HCT116 (cell line): Measurements from ENCODE around the gene XRCC3. TPM values are rescaled to one million over a fixed set of nuclear protein-coding genes. Genes with fewer than 3 reads are reported as not detected.
A peak's percentile ranks its signal among the peaks of the same experiment; 100 is the strongest.

Experiments
- ATAC-seq: fragments of 200-7000 bp; cut with Tn5 transposase; 2 replicates; pipeline ENCODE4 v1.9.1; 2020; ENCODE audit warnings: mild to moderate bottlenecking, moderate library complexity
- BruUV-seq: library from RNA; stranded (reverse); fragments of 400-500 nt; replicated peaks from 2 replicates; lab custom pipeline; 2021; lab: Mats Ljungman, UMichigan
- CTCF ChIA-PET: fragments of 300-600 bp; sonication (Branson Sonifier 250); formaldehyde crosslinking; loops from one replicate; lab custom pipeline; 2021; ENCODE audit warnings: antibody characterized with exemption; lab: Charles Lee
- POLR2A ChIA-PET: fragments of 300-600, 350-600 bp; sonication (Branson Sonifier 250); formaldehyde crosslinking; loops from one replicate; lab custom pipeline; 2021; ENCODE audit warnings: antibody characterized with exemption; lab: Charles Lee
- RAD21 ChIA-PET, 2 experiments: fragments of 300-600 bp; sonication (Branson Sonifier 250); formaldehyde crosslinking; loops; one replicate each; lab custom pipeline; 2023; ENCODE audit warnings: low total read pairs in 2 of 2; ENCODE audit not compliant: uncharacterized antibody in 2 of 2, unreplicated experiment in 2 of 2, low non-redundant PET in 1 of 2; lab: Charles Lee
- DNase-seq: peaks from one replicate; pipeline ENCODE4 v3.0.0-alpha.2; 2010; ENCODE audit warnings: low read depth, low spot score
- H2AFZ ChIP-seq: fragments of 200-600 bp; shearing (Covaris generic), sonication (generic); 2 replicates; pipeline ENCODE4 v1.6.1; 2017; ENCODE audit warnings: low read depth, mixed run types, mixed read lengths, antibody characterized with exemption, low read length; ENCODE audit not compliant: poor library complexity, severe bottlenecking
- H3K27ac ChIP-seq: 2 replicates; pipeline ENCODE4 v1.5.1; 2012; ENCODE audit warnings: low read depth, low read length
- H3K27me3 ChIP-seq: fragments of 200-600 bp; sonication (generic); 2 replicates; pipeline ENCODE4 v1.6.1; 2016; ENCODE audit warnings: mixed run types, low read length, mixed read lengths; ENCODE audit not compliant: insufficient read depth
- H3K36me3 ChIP-seq, 2 experiments: fragments of 200-500 bp in 1 of 2; fragments of 200-600 bp in 1 of 2; sonication (Bioruptor generic) in 1 of 2; sonication (generic) in 1 of 2; 2 replicates each; pipeline versions ENCODE4 v1.5.1 to v1.6.1; 2014 to 2016; ENCODE audit warnings: low read length in 2 of 2, inconsistent platforms in 1 of 2, mixed read lengths in 1 of 2, mixed run types in 1 of 2; ENCODE audit not compliant: insufficient read depth in 2 of 2, control insufficient read depth in 1 of 2
- H3K4me1 ChIP-seq, 2 experiments: fragments of 200-600 bp in 1 of 2; sonication (generic) in 1 of 2; 2 replicates each; pipeline versions ENCODE4 v1.5.1 to v1.6.1; 2012 to 2017; ENCODE audit warnings: low read length in 2 of 2, inconsistent platforms in 1 of 2, mild to moderate bottlenecking in 1 of 2, mixed read lengths in 1 of 2, mixed run types in 1 of 2, moderate library complexity in 1 of 2; ENCODE audit not compliant: insufficient read depth in 2 of 2, control insufficient read depth in 1 of 2
- H3K4me2 ChIP-seq: fragments of 200-600 bp; sonication (generic); 2 replicates; pipeline ENCODE4 v1.6.1; 2017; ENCODE audit warnings: mixed run types, low read length, mixed read lengths
- H3K4me3 ChIP-seq, 2 experiments: fragments of 200-600 bp in 1 of 2; sonication (generic) in 1 of 2; replicated peaks in 1 of 2; 2 replicates each; pipeline ENCODE4 v1.5.1; 2011 to 2016; ENCODE audit warnings: low read length in 2 of 2, control low read depth in 1 of 2, low read depth in 1 of 2, mild to moderate bottlenecking in 1 of 2, mixed read lengths in 1 of 2, mixed run types in 1 of 2
- H3K79me2 ChIP-seq: fragments of 200-600 bp; sonication (generic); 2 replicates; pipeline ENCODE4 v1.6.1; 2017; ENCODE audit warnings: mild to moderate bottlenecking, mixed run types, low read length, moderate library complexity, mixed read lengths; ENCODE audit not compliant: insufficient read depth
- H3K9ac ChIP-seq: fragments of 200-600 bp; sonication (generic); 2 replicates; pipeline ENCODE4 v1.6.1; 2016; ENCODE audit warnings: low read length, mixed read lengths
- H3K9me2 ChIP-seq: fragments of 200-600 bp; sonication (generic), shearing (Covaris generic); 2 replicates; pipeline ENCODE4 v1.6.1; 2017; ENCODE audit warnings: mixed run types, mild to moderate bottlenecking, moderate library complexity; ENCODE audit not compliant: insufficient read depth
- H3K9me3 ChIP-seq, 2 experiments: fragments of 200-500 bp in 1 of 2; fragments of 200-600 bp in 1 of 2; sonication (Bioruptor generic) in 1 of 2; sonication (generic) in 1 of 2; 2 replicates each; pipeline ENCODE4 v1.6.1; 2014 to 2017; ENCODE audit warnings: low read length in 2 of 2, mixed read lengths in 2 of 2, inconsistent platforms in 1 of 2, low read depth in 1 of 2, mild to moderate bottlenecking in 1 of 2, mixed run types in 1 of 2, moderate library complexity in 1 of 2; ENCODE audit not compliant: control insufficient read depth in 1 of 2, insufficient read depth in 1 of 2
- H4K20me1 ChIP-seq: fragments of 200-600 bp; sonication (generic), shearing (Covaris generic); 2 replicates; pipeline ENCODE4 v1.6.1; 2017; ENCODE audit warnings: mixed run types, mild to moderate bottlenecking, moderate library complexity; ENCODE audit not compliant: insufficient read depth
- CTCF ChIP-seq, 3 experiments: fragments of 200-600 bp in 1 of 3; sonication (generic) in 1 of 3; IDR thresholded peaks in 2 of 3; conservative IDR thresholded peaks in 1 of 3; 2 replicates each; pipeline ENCODE4 v1.5.1; 2012 to 2017; ENCODE audit warnings: low read depth in 2 of 3, low read length in 2 of 3, antibody characterized with exemption in 1 of 3, borderline replicate concordance in 1 of 3, control low read depth in 1 of 3, mild to moderate bottlenecking in 1 of 3, mixed read lengths in 1 of 3, mixed run types in 1 of 3, moderate library complexity in 1 of 3; ENCODE audit not compliant: insufficient read depth in 1 of 3
- FOSL1 ChIP-seq: IDR thresholded peaks from 2 replicates; pipeline ENCODE4 v1.6.1; 2012; ENCODE audit warnings: low read depth
- JUND ChIP-seq: IDR thresholded peaks from 2 replicates; pipeline ENCODE4 v1.6.1; 2012
- MAX ChIP-seq: IDR thresholded peaks from 2 replicates; pipeline ENCODE4 v1.6.1; 2012
- POLR2AphosphoS5 ChIP-seq: IDR thresholded peaks from 2 replicates; pipeline ENCODE4 v1.6.1; 2011; ENCODE audit warnings: mild to moderate bottlenecking, low read depth, low read length, moderate library complexity
- RAD21 ChIP-seq: IDR thresholded peaks from 2 replicates; pipeline ENCODE4 v1.6.1; 2012; ENCODE audit warnings: low read depth, mild to moderate bottlenecking
- SP1 ChIP-seq: IDR thresholded peaks from 2 replicates; pipeline ENCODE4 v1.6.1; 2012; ENCODE audit warnings: low read depth
- SRF ChIP-seq: IDR thresholded peaks from 2 replicates; pipeline ENCODE4 v1.6.1; 2012; ENCODE audit warnings: low read depth
- YY1 ChIP-seq: IDR thresholded peaks from 2 replicates; pipeline ENCODE4 v1.6.1; 2011; ENCODE audit warnings: low read length, low read depth, moderate library complexity, mild to moderate bottlenecking; ENCODE audit not compliant: insufficient replicate concordance; ENCODE audit errors: extremely low read depth
- intact Hi-C: fragments of 100-400 bp; cut with micrococcal nuclease; formaldehyde crosslinking; loops from 2 replicates; pipeline ENCODE4 v1.10.0; 2022
- total RNA-seq: library from RNA; stranded (reverse); gene quantifications from one replicate; pipeline ENCODE4 v1.2.1, GENCODE V29; 2021; ENCODE audit not compliant: unreplicated experiment

The XRCC3 gene
- total RNA-seq, 1 experiment from 2014 or later, result 48.7 TPM

DNA sequence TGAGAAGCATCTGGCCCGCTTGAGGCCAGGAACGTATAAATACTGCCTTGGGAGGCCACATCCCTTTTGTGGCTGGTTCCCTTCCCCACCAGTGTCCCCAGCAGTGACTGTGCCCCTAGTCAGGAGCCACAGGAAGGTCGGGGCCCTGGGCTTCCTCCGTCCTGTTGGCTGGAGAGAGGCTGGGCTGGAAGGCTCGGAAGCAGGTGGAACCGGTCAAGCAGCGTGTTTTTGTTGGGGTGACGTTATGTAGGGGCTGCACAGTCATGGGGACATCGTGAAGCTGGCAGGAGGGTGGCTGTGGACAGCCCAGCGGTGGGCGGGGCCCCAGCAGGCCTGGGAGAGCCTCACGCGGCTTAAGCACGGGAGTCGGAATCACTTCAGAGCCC lies 10.1 kb downstream of the XRCC3 start:
- H3K27me3 ChIP-seq, result no peaks in the 10 kb centered on the region
- ChIA-PET POLR2A (interaction anchor here (0.8 kb wide), 1 partner anchor 10 kb away, joined by 3 read pairs; the partner anchor contains the start of genes XRCC3 and ZFYVE21), RAD21 (no interaction called here), CTCF (no interaction called here)
- DNase-seq, result no peak
- peaks cover 7% of the 10 kb centered on the region; the same call in 1 of the 2 replicates for H4K20me1 ChIP-seq
- H3K4me3 ChIP-seq, result no peak overlapping the region
- intact Hi-C loops, result no loop called here
- H3K4me2 ChIP-seq, result no peak overlapping the region
- peaks cover 10 to 50% of the 10 kb centered on the region in 2 experiments; a peak in 3 of 4 replicates for H3K36me3 ChIP-seq
- ATAC-seq, result no peak
- H3K9ac ChIP-seq, result no peak overlapping the region
- TF ChIP-seq POLR2AphosphoS5 (peak; percentile 41; the same call in 1 of the 2 replicates), YY1 (no peak), CTCF (IDR thresholded peaks at IDR 0.05 in 2 of 3, conservative IDR thresholded peaks at IDR 0.05 in 1 of 3; ENCODE audit: borderline replicate concordance in 1 of 3, insufficient read depth in 1 of 3, low read depth in 2 of 3, low read length in 2 of 3) (no peak), RAD21 (no peak)
- H3K79me2 ChIP-seq, result no peaks in the 10 kb centered on the region; the same call in 1 of the 2 replicates
- BruUV-seq, result no TSS peak
- H3K4me1 ChIP-seq, result no peaks in the 10 kb centered on the region
- no peaks in the 10 kb centered on the region for H3K9me3 ChIP-seq
- no peak overlapping the region for H3K27ac ChIP-seq
- H2AFZ ChIP-seq, result no peak overlapping the region
- H3K9me2 ChIP-seq, result no peaks in the 10 kb centered on the region

DNA sequence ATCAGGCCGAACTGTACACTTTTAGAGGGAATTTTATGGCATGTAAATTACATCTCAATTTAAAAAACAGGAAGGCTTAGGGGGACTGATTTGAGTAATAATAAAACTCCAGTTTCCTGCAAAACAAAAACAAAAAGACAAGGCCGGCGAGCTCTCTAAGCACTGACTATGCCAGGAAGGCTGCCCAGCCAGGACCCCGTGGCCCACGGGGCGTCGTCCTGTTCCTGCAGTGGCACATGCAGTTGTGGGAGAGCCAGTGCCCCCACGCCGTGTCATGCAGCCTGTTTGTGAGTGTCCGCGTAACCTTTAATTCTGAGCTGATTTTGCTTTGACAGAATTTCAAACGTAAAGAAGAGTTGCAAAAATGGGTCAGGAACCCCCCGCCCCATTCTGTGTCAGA lies 10.5 kb downstream of the XRCC3 start:
- peaks cover 10 to 48% of the 10 kb centered on the region in 2 experiments; a peak in 3 of 4 replicates for H3K36me3 ChIP-seq
- H3K27me3 ChIP-seq, result no peaks in the 10 kb centered on the region
- BruUV-seq, result no TSS peak
- POLR2A ChIA-PET, result interaction anchor here (0.8 kb wide), 1 partner anchor 11 kb away, joined by 3 read pairs; the partner anchor contains the start of genes XRCC3 and ZFYVE21
- H3K79me2 ChIP-seq, result no peaks in the 10 kb centered on the region; the same call in 1 of the 2 replicates
- H4K20me1 ChIP-seq, result peaks cover 3% of the 10 kb centered on the region; the same call in 1 of the 2 replicates
- no peaks in the 10 kb centered on the region for H3K4me1 ChIP-seq
- DNase-seq (no peak), ATAC-seq (no peak)
- RAD21 ChIA-PET, result no interaction called here
- no peak overlapping the region for H3K9ac ChIP-seq
- H3K4me2 ChIP-seq, result no peak overlapping the region
- CTCF ChIA-PET, result interaction anchor here (0.6 kb wide), 1 partner anchor 215 kb away, joined by 3 read pairs; no protein-coding TSS in a partner anchor
- TF ChIP-seq FOSL1 (no peak), SP1 (no peak), JUND (no peak), MAX (no peak), SRF (no peak)
- H3K4me3 ChIP-seq, result no peak overlapping the region
- H3K27ac ChIP-seq, result no peak overlapping the region
- no peaks in the 10 kb centered on the region for H3K9me2 ChIP-seq
- H2AFZ ChIP-seq, result no peak overlapping the region
- intact Hi-C loops, result no loop called here
- no peaks in the 10 kb centered on the region for H3K9me3 ChIP-seq
